Measurements from ENCODE around the gene SHROOM3. TPM values are rescaled to one million over a fixed set of nuclear protein-coding genes. Genes with fewer than 3 reads are reported as not detected.

Gene SHROOM3
- total and polyA plus RNA-seq, 8 donors = 6.1 to 212 (median 77.6) TPM

DNA sequence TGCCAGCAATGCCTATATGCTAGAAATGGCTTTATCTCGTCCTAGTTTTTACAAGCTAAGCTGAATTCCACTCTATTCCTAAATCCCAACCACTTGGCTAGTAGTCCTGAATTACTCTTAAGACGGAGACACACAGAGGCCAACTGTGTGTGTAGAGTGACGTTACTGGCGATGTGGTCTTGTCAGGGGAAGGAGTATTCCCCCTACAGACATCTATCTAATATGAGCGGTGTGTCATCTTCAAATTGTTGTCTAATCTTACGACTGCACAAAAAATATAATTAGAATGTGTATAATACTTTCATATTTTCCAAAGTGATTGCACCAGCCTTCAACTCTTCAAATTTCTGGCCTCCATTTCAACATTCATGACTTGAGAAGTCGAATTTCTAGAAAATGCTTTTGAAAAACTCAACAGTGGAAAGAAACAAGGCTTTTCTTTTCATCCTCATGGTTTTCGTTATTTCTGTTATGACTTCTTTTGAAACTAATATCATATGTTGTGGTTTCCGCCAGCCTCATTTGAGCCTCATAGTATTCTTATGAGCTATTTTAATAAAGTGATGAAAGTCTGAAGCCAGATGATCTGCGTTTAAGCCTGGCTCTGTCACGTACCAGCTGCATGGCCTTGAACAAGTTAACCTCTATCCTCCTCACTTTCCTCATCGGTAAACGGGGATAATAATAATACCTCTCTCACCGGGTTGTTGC, 330.6 kb downstream of the SHROOM3 start:
- no peaks in the 10 kb centered on the region for H3K9me3 ChIP-seq
- 84 to 93% (median 87%) methylated on average over 14 of the region's 14 CpGs for WGBS, 5 donors
- DNase-seq = no peak
- H3K4me1 ChIP-seq = peaks cover 0 to 6% (median 0%) of the 10 kb centered on the region in 4 donors
- TF ChIP-seq, protein P1, sequence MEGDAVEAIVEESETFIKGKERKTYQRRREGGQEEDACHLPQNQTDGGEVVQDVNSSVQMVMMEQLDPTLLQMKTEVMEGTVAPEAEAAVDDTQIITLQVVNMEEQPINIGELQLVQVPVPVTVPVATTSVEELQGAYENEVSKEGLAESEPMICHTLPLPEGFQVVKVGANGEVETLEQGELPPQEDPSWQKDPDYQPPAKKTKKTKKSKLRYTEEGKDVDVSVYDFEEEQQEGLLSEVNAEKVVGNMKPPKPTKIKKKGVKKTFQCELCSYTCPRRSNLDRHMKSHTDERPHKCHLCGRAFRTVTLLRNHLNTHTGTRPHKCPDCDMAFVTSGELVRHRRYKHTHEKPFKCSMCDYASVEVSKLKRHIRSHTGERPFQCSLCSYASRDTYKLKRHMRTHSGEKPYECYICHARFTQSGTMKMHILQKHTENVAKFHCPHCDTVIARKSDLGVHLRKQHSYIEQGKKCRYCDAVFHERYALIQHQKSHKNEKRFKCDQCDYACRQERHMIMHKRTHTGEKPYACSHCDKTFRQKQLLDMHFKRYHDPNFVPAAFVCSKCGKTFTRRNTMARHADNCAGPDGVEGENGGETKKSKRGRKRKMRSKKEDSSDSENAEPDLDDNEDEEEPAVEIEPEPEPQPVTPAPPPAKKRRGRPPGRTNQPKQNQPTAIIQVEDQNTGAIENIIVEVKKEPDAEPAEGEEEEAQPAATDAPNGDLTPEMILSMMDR (IDR thresholded peaks at IDR 0.05) = no peak
- H3K27ac ChIP-seq = no peak overlapping the region
- no peaks in the 10 kb centered on the region for H3K27me3 ChIP-seq
- H3K4me3 ChIP-seq = no peak overlapping the region
- intact Hi-C loops (cut with DNase I; ENCODE audit: low total_unique reads) = no loop called here
- peaks cover 5 to 71% (median 53%) of the 10 kb centered on the region in 4 donors for H3K36me3 ChIP-seq

DNA sequence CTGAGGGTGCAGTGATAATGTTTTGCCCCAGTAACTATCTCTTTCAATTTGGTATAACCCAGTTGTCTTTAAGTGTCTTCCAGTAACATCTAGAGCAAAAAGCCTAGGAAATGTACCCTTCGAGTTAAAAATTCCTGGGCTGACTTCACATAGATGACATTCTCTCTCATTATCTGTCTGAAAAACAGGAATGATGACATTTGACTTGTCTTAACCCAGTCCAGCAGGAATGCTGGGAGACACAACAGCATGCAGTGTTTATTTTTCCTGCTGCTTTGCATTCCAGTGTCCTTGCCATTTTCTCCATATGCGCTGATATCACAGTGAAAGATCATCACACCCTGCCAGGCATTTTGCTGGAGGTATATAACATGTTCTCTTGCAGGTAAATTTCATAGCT, 333.0 kb downstream of the SHROOM3 start:
- Histone ChIP-seq H3K4me1 (peaks cover 0 to 6% (median 0%) of the 10 kb centered on the region in 4 donors), H3K27me3 (no peaks in the 10 kb centered on the region), H3K4me3 (no peak overlapping the region), H3K9me3 (no peaks in the 10 kb centered on the region), H3K27ac (no peak overlapping the region), H3K36me3 (peaks cover 19 to 72% (median 56%) of the 10 kb centered on the region in 4 donors)
- intact Hi-C loops (cut with DNase I; ENCODE audit: low total_unique reads) = no loop called here
- WGBS, 5 donors = 41 to 62% (median 52%) methylated on average over 2 of the region's 2 CpGs
- no peak for TF ChIP-seq POLR2AphosphoS5 (IDR thresholded peaks at IDR 0.05)
- TF ChIP-seq, protein P1 (IDR thresholded peaks at IDR 0.05) = no peak
- no peak for DNase-seq

DNA sequence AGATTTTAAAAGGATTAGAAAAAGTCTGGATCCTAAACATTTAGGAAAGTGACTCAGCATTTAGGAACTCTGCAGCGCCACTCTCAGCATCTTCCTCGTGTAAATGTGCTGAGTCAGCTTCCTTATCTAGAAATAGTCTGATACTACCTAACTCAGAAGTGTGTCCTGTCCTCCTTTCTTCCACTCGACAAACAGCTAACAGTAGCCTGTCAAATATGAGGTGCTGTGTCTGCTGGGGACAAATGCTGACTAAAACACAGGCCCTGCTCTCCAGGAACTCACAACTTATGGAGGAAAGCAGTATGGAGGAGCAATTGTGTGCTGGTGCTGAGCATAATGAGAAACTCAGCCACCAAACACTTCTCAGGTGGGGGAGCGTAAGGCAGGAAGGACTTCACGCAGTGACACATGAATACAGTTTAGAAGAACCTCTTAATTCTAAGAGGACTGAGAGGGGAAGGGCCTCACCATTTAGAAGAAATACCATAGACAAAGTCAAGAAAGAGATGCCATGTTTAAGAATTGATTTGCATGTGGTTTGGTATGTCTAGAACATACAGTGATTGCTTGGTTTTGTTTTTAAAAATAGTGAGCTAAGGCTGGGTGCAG, 337.6 kb downstream of the SHROOM3 start:
- intact Hi-C loops (cut with DNase I; ENCODE audit: low total_unique reads) = no loop called here
- Histone ChIP-seq H3K4me3 (no peak overlapping the region), H3K4me1 (peaks cover 0 to 6% (median 0%) of the 10 kb centered on the region in 4 donors), H3K27me3 (no peaks in the 10 kb centered on the region), H3K36me3 (peaks cover 19 to 76% (median 70%) of the 10 kb centered on the region in 4 donors), H3K27ac (no peak overlapping the region), H3K9me3 (no peaks in the 10 kb centered on the region)
- TF ChIP-seq, protein P1 (IDR thresholded peaks at IDR 0.05) = no peak
- TF ChIP-seq POLR2A (IDR thresholded peaks at IDR 0.05) (no peak), EP300 (IDR thresholded peaks at IDR 0.05) (no peak), POLR2AphosphoS5 (IDR thresholded peaks at IDR 0.05) (no peak)
- WGBS, 5 donors = 60 to 73% (median 67%) methylated on average over 5 of the region's 5 CpGs
- DNase-seq = no peak

DNA sequence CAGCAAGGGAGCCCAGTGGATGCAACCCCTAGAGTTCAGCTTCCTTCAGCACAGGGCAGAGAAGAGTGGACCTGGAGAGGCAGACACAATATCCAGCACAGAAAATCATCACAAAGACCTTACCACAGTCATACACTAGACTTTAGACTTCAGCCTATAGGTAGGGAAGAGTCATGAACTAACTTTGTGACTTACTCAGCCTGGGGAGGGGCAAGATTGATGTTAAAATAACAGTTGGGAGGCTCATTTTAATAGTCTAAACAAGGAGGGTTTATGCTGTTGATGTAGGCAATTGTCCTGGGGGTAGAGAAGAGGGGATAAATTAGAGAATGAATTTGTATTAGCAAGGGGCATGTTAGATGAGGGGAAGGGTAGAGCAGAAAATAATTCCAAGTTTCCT, 338.7 kb downstream of the SHROOM3 start:
- intact Hi-C loops (cut with DNase I; ENCODE audit: low total_unique reads) = no loop called here
- Histone ChIP-seq H3K27me3 (no peaks in the 10 kb centered on the region), H3K36me3 (peaks cover 23 to 78% (median 73%) of the 10 kb centered on the region in 4 donors), H3K4me1 (no peaks in the 10 kb centered on the region), H3K4me3 (no peak overlapping the region), H3K27ac (no peak overlapping the region), H3K9me3 (no peaks in the 10 kb centered on the region)
- TF ChIP-seq, protein P1 (IDR thresholded peaks at IDR 0.05) = no peak
- TF ChIP-seq POLR2A (IDR thresholded peaks at IDR 0.05) (no peak), EP300 (IDR thresholded peaks at IDR 0.05) (no peak), POLR2AphosphoS5 (IDR thresholded peaks at IDR 0.05) (no peak)
- DNase-seq = no peak

All from stomach (tissue), 9 donors.